ENCODE measurements around the gene NDUFS3. TPM values are rescaled to one million over a fixed set of nuclear protein-coding genes. Genes with fewer than 3 reads are reported as not detected.

Gene NDUFS3
- total RNA-seq, 6 donors from 2014 or later = 42.5 to 92.6 (median 72.2) TPM

- peaks cover 0 to 28% (median 13%) of the 10 kb centered on the region in 4 donors for H3K27me3 ChIP-seq
- H3K4me3 ChIP-seq = peak overlapping the region in 3 of 4 donors; percentile 19 to 39 (median 29)
- H3K36me3 ChIP-seq = peaks cover 0 to 1% (median 0%) of the 10 kb centered on the region in 4 donors
- DNase-seq (peak in 1 of 2 donors; percentile 84), ATAC-seq (ENCODE audit: low FRiP score in 2 of 2) (no peak)
- no peaks in the 10 kb centered on the region for H3K9me3 ChIP-seq
- H3K4me1 ChIP-seq = peaks cover 10 to 27% (median 11%) of the 10 kb centered on the region in 4 donors
- no peak overlapping the region for H3K27ac ChIP-seq
- 69 to 70% methylated on average over 90 to 102 of the region's 122 CpGs for WGBS, 2 donors
- no peak for TF ChIP-seq POLR2AphosphoS5 (IDR thresholded peaks at IDR 0.05)
- TF ChIP-seq POLR2A (IDR thresholded peaks at IDR 0.05) = no peak
- TF ChIP-seq EP300 (IDR thresholded peaks at IDR 0.05) = no peak
- no peak for TF ChIP-seq CTCF (IDR thresholded peaks at IDR 0.05)
These were observed 11.3 kb downstream of the NDUFS3 start for GRCh38 chr11:47589977-47590861.

GRCh38 chr11:47591764-47592163, 12.9 kb downstream of the NDUFS3 start:
- DNase-seq (no peak), ATAC-seq (ENCODE audit: low FRiP score in 2 of 2) (no peak)
- Histone ChIP-seq H3K27ac (no peak overlapping the region), H3K27me3 (peaks cover 0 to 28% (median 13%) of the 10 kb centered on the region in 4 donors), H3K36me3 (no peaks in the 10 kb centered on the region), H3K4me3 (no peak overlapping the region), H3K9me3 (no peaks in the 10 kb centered on the region), H3K4me1 (peaks cover 10 to 27% (median 11%) of the 10 kb centered on the region in 4 donors)
- no peak for TF ChIP-seq CTCF (IDR thresholded peaks at IDR 0.05)
- WGBS, 2 donors = 27 to 41% methylated on average over 7 of the region's 7 CpGs

GRCh38 chr11:47592251-47592650, 13.4 kb downstream of the NDUFS3 start:
- DNase-seq = no peak
- Histone ChIP-seq H3K4me1 (peaks cover 10 to 26% (median 11%) of the 10 kb centered on the region in 4 donors), H3K27me3 (peaks cover 0 to 28% (median 13%) of the 10 kb centered on the region in 4 donors), H3K9me3 (no peaks in the 10 kb centered on the region), H3K36me3 (no peaks in the 10 kb centered on the region), H3K27ac (no peak overlapping the region), H3K4me3 (no peak overlapping the region)
- no peak for TF ChIP-seq POLR2AphosphoS5 (IDR thresholded peaks at IDR 0.05)
- ATAC-seq (ENCODE audit: low FRiP score in 2 of 2) = no peak
- 57 to 63% methylated on average over 4 of the region's 4 CpGs for WGBS, 2 donors

GRCh38 chr11:47592970-47593369, 14.1 kb downstream of the NDUFS3 start:
- DNase-seq (no peak), ATAC-seq (ENCODE audit: low FRiP score in 2 of 2) (no peak)
- Histone ChIP-seq H3K36me3 (no peaks in the 10 kb centered on the region), H3K4me3 (no peak overlapping the region), H3K27ac (no peak overlapping the region), H3K4me1 (peaks cover 10 to 20% (median 11%) of the 10 kb centered on the region in 4 donors), H3K9me3 (no peaks in the 10 kb centered on the region), H3K27me3 (peaks cover 0 to 28% (median 13%) of the 10 kb centered on the region in 4 donors)
- 57 to 68% methylated on average over 2 of the region's 2 CpGs for WGBS, 2 donors
- TF ChIP-seq CTCF (IDR thresholded peaks at IDR 0.05) (no peak), POLR2AphosphoS5 (IDR thresholded peaks at IDR 0.05) (no peak), POLR2A (IDR thresholded peaks at IDR 0.05) (no peak), EP300 (IDR thresholded peaks at IDR 0.05) (no peak)

GRCh38 chr11:47593492-47593933, 14.6 kb downstream of the NDUFS3 start:
- Histone ChIP-seq H3K9me3 (no peaks in the 10 kb centered on the region), H3K27me3 (peaks cover 0 to 28% (median 13%) of the 10 kb centered on the region in 4 donors), H3K36me3 (no peaks in the 10 kb centered on the region), H3K27ac (no peak overlapping the region), H3K4me3 (peak overlapping the region in 1 of 4 donors; percentile 29), H3K4me1 (peaks cover 10 to 20% (median 11%) of the 10 kb centered on the region in 4 donors)
- DNase-seq (no peak), ATAC-seq (ENCODE audit: low FRiP score in 2 of 2) (no peak)
- 6 to 10% methylated on average over 4 to 6 of the region's 6 CpGs for WGBS, 2 donors
- TF ChIP-seq CTCF (IDR thresholded peaks at IDR 0.05) (no peak), POLR2AphosphoS5 (IDR thresholded peaks at IDR 0.05) (no peak), EP300 (IDR thresholded peaks at IDR 0.05) (no peak)
